Keratinocyte (primary cell): ENCODE results near the gene SLC6A7. TPM values are rescaled to one million over a fixed set of nuclear protein-coding genes. Genes with fewer than 3 reads are reported as not detected.

Experiments used
- DNase-seq: peaks from one replicate; pipeline ENCODE4 v3.0.0-alpha.2; 2011; ENCODE audit warnings: low read depth, missing footprints, low spot score
- FAIRE-seq: peaks from 2 replicates; lab custom pipeline; 2011; peaks lifted over from hg19 to GRCh38; lab: Jason Lieb, UNC
- H2AFZ ChIP-seq: 2 replicates; pipeline ENCODE4 v1.6.0; 2012; ENCODE audit warnings: low read length, control low read depth, inconsistent platforms; ENCODE audit not compliant: control insufficient read depth
- H3K27ac ChIP-seq: 2 replicates; pipeline ENCODE4 v1.5.1; 2011; ENCODE audit warnings: low read length; ENCODE audit not compliant: control insufficient read depth, insufficient read depth
- H3K27me3 ChIP-seq: 3 replicates; pipeline ENCODE4 v1.6.0; 2011; ENCODE audit warnings: low read length; ENCODE audit not compliant: control insufficient read depth, insufficient read depth; ENCODE audit errors: extremely low read depth
- H3K36me3 ChIP-seq, 2 experiments: 2 replicates in 1 of 2; 3 replicates in 1 of 2; pipeline ENCODE4 v1.5.1; 2011; ENCODE audit warnings: low read length in 2 of 2, mild to moderate bottlenecking in 1 of 2; ENCODE audit not compliant: control insufficient read depth in 2 of 2, insufficient read depth in 2 of 2; ENCODE audit errors: extremely low read depth in 1 of 2
- H3K4me1 ChIP-seq: 3 replicates; pipeline ENCODE4 v1.5.1; 2011; ENCODE audit warnings: low read length; ENCODE audit not compliant: control insufficient read depth, insufficient read depth; ENCODE audit errors: extremely low read depth
- H3K4me2 ChIP-seq: 3 replicates; pipeline ENCODE4 v1.6.0; 2011; ENCODE audit warnings: low read depth, low read length; ENCODE audit not compliant: control insufficient read depth, insufficient read depth; ENCODE audit errors: extremely low read depth
- H3K4me3 ChIP-seq, 3 experiments: fragments of 200-600 bp in 1 of 3; sonication (generic) in 1 of 3; 2 replicates in 2 of 3; 3 replicates in 1 of 3; pipeline ENCODE4 v1.5.1; 2011 to 2016; ENCODE audit warnings: low read length in 3 of 3, mild to moderate bottlenecking in 3 of 3, control low read depth in 2 of 3, inconsistent platforms in 1 of 3, low read depth in 1 of 3, mixed read lengths in 1 of 3, mixed run types in 1 of 3, moderate library complexity in 1 of 3; ENCODE audit not compliant: control insufficient read depth in 2 of 3, insufficient read depth in 2 of 3; ENCODE audit errors: extremely low read depth in 1 of 3
- H3K79me2 ChIP-seq: 2 replicates; pipeline ENCODE4 v1.6.0; 2012; ENCODE audit warnings: low read length; ENCODE audit not compliant: control insufficient read depth, insufficient read depth
- H3K9ac ChIP-seq: 3 replicates; pipeline ENCODE4 v1.6.0; 2011; ENCODE audit warnings: low read length; ENCODE audit not compliant: control insufficient read depth, insufficient read depth; ENCODE audit errors: extremely low read depth
- H3K9me1 ChIP-seq: 3 replicates; pipeline ENCODE4 v1.6.0; 2011; ENCODE audit warnings: low read length; ENCODE audit not compliant: control insufficient read depth, insufficient read depth; ENCODE audit errors: extremely low read depth
- H3K9me3 ChIP-seq: 2 replicates; pipeline ENCODE4 v1.5.1; 2012; ENCODE audit warnings: low read depth, low read length; ENCODE audit not compliant: control insufficient read depth
- H4K20me1 ChIP-seq: 3 replicates; pipeline ENCODE4 v1.6.0; 2011; ENCODE audit warnings: low read length; ENCODE audit not compliant: control insufficient read depth, insufficient read depth; ENCODE audit errors: extremely low read depth
- EZH2 ChIP-seq: IDR thresholded peaks from one replicate; pipeline ENCODE4 v1.6.1; 2012; ENCODE audit warnings: inconsistent platforms, mild to moderate bottlenecking, low read length, moderate library complexity
- dilution Hi-C: fragments of 300-500 bp; cut with MboI; formaldehyde crosslinking; loops from one replicate; pipeline ENCODE4 v1.7.0; 2020; ENCODE audit warnings: low sequenced_read_pairs; ENCODE audit not compliant: extremely low pct_ligation_motif_present
- polyA plus RNA-seq, 5 experiments: library from polyadenylated mRNA; depleted of rRNA in 3 of 5; stranded (reverse) in 3 of 5; stranded (forward) in 1 of 5; unstranded in 1 of 5; fragments of >200 nt; gene quantifications; 1 replicate in 1 of 5; 2 replicates in 3 of 5; 3 replicates in 1 of 5; pipeline versions ENCODE4 v1.2.1 to v1.2.3, GENCODE V29; 2011 to 2012; ENCODE audit warnings: missing spikeins in 2 of 5, low read depth in 1 of 5, low replicate concordance in 1 of 5
- TF ChIP-seq, protein P1 (sequence below), 3 experiments: IDR thresholded peaks in 1 of 3; conservative IDR thresholded peaks in 1 of 3; optimal IDR thresholded peaks in 1 of 3; 2 replicates in 2 of 3; 3 replicates in 1 of 3; pipeline versions ENCODE3 to v1.5.1; 2011; ENCODE audit warnings: low read length in 3 of 3, mild to moderate bottlenecking in 3 of 3, moderate library complexity in 2 of 3, control low read depth in 1 of 3, inconsistent platforms in 1 of 3; ENCODE audit not compliant: insufficient read depth in 2 of 3; ENCODE audit errors: extremely low read depth in 1 of 3

Gene SLC6A7
- polyA plus RNA-seq, 1 donor (not counting 4 experiments of a cell fraction or from before 2014, with no cell fraction given), result not detected

DNA sequence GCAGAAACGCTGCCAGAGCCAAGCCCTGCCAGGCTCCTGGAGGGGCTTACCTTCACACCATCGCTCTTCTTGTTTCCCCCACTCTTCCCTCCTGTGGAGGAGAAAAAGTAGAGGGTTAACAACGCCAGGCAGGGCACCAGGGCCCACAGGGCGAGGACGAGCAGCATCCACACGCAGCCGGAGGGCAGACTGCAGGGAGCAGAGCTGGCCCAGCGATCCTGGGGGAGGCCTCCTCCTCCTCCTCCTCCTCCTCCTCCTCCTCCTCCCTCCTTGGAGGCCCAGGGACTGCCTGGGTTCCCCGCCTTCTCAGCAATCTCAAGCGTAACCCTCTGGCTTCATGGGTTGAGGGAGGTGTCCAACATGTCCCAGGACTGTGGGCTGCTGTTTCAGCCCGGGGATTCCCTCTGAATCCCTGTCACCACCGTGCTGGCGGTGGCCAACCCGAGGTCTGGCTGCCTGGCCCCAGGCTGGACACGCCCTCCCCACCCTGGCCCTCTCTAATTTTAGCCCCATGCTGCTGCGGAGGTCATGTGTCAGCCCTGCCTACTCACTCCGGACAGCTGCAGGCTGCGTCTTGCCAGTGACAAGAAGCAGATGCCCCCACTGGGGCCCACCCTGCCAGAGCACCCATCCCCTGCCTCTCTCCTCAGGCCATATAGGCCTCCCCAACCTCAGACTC lies 55.4 kb downstream of the SLC6A7 start:
- H3K9me3 ChIP-seq, result no peaks in the 10 kb centered on the region
- FAIRE-seq (no peak), DNase-seq (no peak)
- no peak overlapping the region for H3K9ac ChIP-seq
- no peak overlapping the region for H2AFZ ChIP-seq
- H3K27ac ChIP-seq, result no peak overlapping the region
- no peaks in the 10 kb centered on the region for H3K9me1 ChIP-seq
- no peaks in the 10 kb centered on the region for H3K79me2 ChIP-seq
- TF ChIP-seq, protein P1, sequence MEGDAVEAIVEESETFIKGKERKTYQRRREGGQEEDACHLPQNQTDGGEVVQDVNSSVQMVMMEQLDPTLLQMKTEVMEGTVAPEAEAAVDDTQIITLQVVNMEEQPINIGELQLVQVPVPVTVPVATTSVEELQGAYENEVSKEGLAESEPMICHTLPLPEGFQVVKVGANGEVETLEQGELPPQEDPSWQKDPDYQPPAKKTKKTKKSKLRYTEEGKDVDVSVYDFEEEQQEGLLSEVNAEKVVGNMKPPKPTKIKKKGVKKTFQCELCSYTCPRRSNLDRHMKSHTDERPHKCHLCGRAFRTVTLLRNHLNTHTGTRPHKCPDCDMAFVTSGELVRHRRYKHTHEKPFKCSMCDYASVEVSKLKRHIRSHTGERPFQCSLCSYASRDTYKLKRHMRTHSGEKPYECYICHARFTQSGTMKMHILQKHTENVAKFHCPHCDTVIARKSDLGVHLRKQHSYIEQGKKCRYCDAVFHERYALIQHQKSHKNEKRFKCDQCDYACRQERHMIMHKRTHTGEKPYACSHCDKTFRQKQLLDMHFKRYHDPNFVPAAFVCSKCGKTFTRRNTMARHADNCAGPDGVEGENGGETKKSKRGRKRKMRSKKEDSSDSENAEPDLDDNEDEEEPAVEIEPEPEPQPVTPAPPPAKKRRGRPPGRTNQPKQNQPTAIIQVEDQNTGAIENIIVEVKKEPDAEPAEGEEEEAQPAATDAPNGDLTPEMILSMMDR (optimal IDR thresholded peaks at IDR 0.05 in 1 of 3, IDR thresholded peaks at IDR 0.05 in 1 of 3, conservative IDR thresholded peaks at IDR 0.05 in 1 of 3; ENCODE audit: extremely low read depth in 1 of 3, insufficient read depth in 2 of 3, low read length in 3 of 3), result no peak
- no peak for TF ChIP-seq EZH2
- no peaks in the 10 kb centered on the region for H3K36me3 ChIP-seq
- H3K4me3 ChIP-seq, result no peak overlapping the region
- dilution Hi-C loops, result no loop called here
- H3K4me1 ChIP-seq, result no peaks in the 10 kb centered on the region
- H3K27me3 ChIP-seq, result peaks cover 6% of the 10 kb centered on the region
- no peaks in the 10 kb centered on the region for H4K20me1 ChIP-seq
- H3K4me2 ChIP-seq, result no peak overlapping the region

DNA sequence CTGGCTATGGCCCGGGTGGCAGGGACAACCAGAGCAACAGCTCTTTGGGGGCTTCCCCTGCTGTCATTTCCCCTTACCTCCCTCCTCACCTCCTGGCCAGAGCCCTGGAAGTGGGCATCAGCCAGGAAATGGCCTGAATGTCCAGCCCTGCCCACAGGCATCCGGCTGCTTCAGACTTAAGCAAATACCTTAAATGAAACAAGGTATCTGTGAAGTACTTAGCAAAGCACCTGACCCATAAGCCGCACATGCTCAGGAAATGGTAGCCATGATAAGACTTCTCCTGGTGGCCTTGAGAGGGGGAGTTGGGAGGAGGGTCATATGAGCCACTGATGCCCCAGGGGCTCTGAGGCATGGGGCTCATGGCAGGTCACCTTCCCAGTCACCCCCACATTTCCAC lies 55.9 kb downstream of the SLC6A7 start:
- no peak overlapping the region for H3K4me3 ChIP-seq
- TF ChIP-seq, protein P1 (optimal IDR thresholded peaks at IDR 0.05 in 1 of 3, IDR thresholded peaks at IDR 0.05 in 1 of 3, conservative IDR thresholded peaks at IDR 0.05 in 1 of 3; ENCODE audit: extremely low read depth in 1 of 3, insufficient read depth in 2 of 3, low read length in 3 of 3), result no peak
- no peak for TF ChIP-seq EZH2
- FAIRE-seq (no peak), DNase-seq (no peak)
- no peak overlapping the region for H3K27ac ChIP-seq
- no peaks in the 10 kb centered on the region for H3K36me3 ChIP-seq
- no peak overlapping the region for H3K4me2 ChIP-seq
- no peaks in the 10 kb centered on the region for H4K20me1 ChIP-seq
- no peak overlapping the region for H2AFZ ChIP-seq
- dilution Hi-C loops, result no loop called here
- no peaks in the 10 kb centered on the region for H3K79me2 ChIP-seq
- H3K9me1 ChIP-seq, result no peaks in the 10 kb centered on the region
- no peaks in the 10 kb centered on the region for H3K4me1 ChIP-seq
- no peak overlapping the region for H3K9ac ChIP-seq
- H3K27me3 ChIP-seq, result peaks cover 6% of the 10 kb centered on the region
- no peaks in the 10 kb centered on the region for H3K9me3 ChIP-seq
